ENCODE data around the gene IFT20. TPM values are rescaled to one million over a fixed set of nuclear protein-coding genes. Genes with fewer than 3 reads are reported as not detected.
"Not testable (repeated sequence)": the region's sequence is repeated elsewhere in the genome, so short reads cannot be mapped to it uniquely, and the experiment has no call there.

IFT20 gene
- total and polyA plus RNA-seq, 5 donors from 2014 or later = 36.9 to 55.5 (median 44.1) TPM

DNA sequence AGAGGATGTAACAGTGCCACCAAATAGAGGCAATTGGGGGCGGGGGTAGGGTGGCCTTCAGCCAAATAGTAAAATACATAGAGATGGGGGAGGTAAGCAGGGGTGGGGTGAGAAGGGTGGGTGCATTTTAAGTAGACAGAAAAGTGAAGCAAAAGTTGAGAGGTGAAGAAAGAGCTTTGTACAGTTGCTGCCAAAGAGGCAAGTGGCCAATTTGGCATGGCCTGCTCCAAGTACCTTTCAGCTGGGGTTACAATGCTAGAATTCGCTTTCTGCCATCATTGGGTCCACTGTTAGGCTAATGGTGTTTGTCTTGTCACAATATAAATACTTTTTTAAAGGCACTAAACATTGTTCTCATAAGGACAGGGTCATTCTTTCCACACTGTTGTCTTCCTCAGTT, 21.4 kb downstream of the IFT20 start:
- Mint-ChIP-seq H3K9me3 (peaks cover 0 to 3% (median 0%) of the 10 kb centered on the region in 7 donors), H3K27me3 (peaks cover 21% of the 10 kb centered on the region), H3K36me3 (no peaks in the 10 kb centered on the region), H3K4me3 (no peak overlapping the region), H3K27ac (no peak overlapping the region), H3K4me1 (peaks cover 0 to 10% (median 5%) of the 10 kb centered on the region in 4 donors)
- H3K4me3 ChIP-seq (ENCODE audit: low read depth, low read length) = no peak overlapping the region
- no peaks in the 10 kb centered on the region for H3K9me3 ChIP-seq (ENCODE audit: control insufficient read depth in 2 of 2, low read length in 2 of 2)
- no peak overlapping the region for H3K27ac ChIP-seq (ENCODE audit: insufficient read depth, low read length, poor library complexity, severe bottlenecking)
- no peaks in the 10 kb centered on the region for H3K36me3 ChIP-seq (ENCODE audit: control insufficient read depth, insufficient read depth, low read length)
- ATAC-seq (ENCODE audit: low read depth in 2 of 2) (no peak), DNase-seq (no peak)
- H3K4me1 ChIP-seq (ENCODE audit: control insufficient read depth, insufficient read depth, low read length, poor library complexity, severe bottlenecking) = peaks cover 8% of the 10 kb centered on the region
- no peaks in the 10 kb centered on the region for H3K27me3 ChIP-seq (ENCODE audit: control insufficient read depth, insufficient read depth, low read length)

DNA sequence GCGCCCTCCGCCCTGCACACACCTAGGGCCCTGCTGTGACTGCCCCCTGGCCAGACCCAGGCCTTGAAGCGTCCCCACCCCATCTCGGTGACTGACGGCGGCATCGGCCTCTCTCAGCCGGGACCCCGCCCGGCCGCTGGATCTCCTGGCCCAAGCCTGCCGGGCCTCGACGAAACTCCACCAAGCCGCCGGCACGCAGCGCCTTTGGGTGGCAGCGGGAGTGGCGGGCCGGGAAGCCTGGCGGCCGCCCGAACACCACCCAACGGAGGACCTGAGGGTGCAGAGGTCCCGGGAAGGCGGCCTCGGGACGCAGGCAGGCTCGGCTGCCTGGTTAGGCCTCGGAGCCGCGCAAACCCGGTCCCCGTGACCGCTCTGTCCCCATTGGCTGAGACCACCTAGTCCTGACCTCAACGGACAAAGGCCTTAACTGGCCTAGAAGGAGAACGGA, 28.3 kb downstream of the IFT20 start:
- Histone ChIP-seq H3K4me3 (ENCODE audit: low read depth, low read length) (no peak overlapping the region), H3K4me1 (ENCODE audit: control insufficient read depth, insufficient read depth, low read length, poor library complexity, severe bottlenecking) (no peaks in the 10 kb centered on the region), H3K36me3 (ENCODE audit: control insufficient read depth, insufficient read depth, low read length) (no peaks in the 10 kb centered on the region), H3K27ac (ENCODE audit: insufficient read depth, low read length, poor library complexity, severe bottlenecking) (no peak overlapping the region), H3K9me3 (ENCODE audit: control insufficient read depth in 2 of 2, low read length in 2 of 2) (no peaks in the 10 kb centered on the region), H3K27me3 (ENCODE audit: control insufficient read depth, insufficient read depth, low read length) (peaks cover 17% of the 10 kb centered on the region)
- H3K4me1 Mint-ChIP-seq = no peaks in the 10 kb centered on the region
- peaks cover 56% of the 10 kb centered on the region for H3K27me3 Mint-ChIP-seq
- no peak for ATAC-seq (ENCODE audit: low read depth in 2 of 2)
- peaks cover 0 to 2% (median 0%) of the 10 kb centered on the region in 7 donors for H3K9me3 Mint-ChIP-seq
- no peak for DNase-seq
- no peaks in the 10 kb centered on the region for H3K36me3 Mint-ChIP-seq
- H3K27ac Mint-ChIP-seq = no peak overlapping the region
- H3K4me3 Mint-ChIP-seq = no peak overlapping the region

DNA sequence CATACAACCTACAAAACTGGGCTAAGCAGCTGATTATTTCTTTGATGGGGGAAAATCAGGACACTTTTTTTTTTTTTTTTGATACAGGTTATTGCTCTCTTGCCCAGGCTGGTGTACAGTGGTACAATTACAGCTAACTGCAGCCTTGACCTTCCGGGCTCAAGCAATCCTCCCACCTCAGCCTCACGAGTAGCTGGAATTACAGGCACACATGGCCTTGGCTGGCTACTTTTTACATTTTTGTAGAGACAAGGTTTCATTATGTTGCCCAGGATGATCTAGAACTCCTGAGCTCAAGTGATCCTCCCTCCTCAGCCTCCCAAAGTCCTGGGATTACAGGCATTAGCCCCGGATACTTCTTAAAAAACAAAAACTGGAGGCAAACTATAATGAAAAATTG, 36.8 kb downstream of the IFT20 start:
- Histone ChIP-seq H3K9me3 (ENCODE audit: control insufficient read depth in 2 of 2, low read length in 2 of 2) (no peaks in the 10 kb centered on the region), H3K36me3 (ENCODE audit: control insufficient read depth, insufficient read depth, low read length) (no peaks in the 10 kb centered on the region), H3K4me3 (ENCODE audit: low read depth, low read length) (no peak overlapping the region), H3K27ac (ENCODE audit: insufficient read depth, low read length, poor library complexity, severe bottlenecking) (no peak overlapping the region), H3K27me3 (ENCODE audit: control insufficient read depth, insufficient read depth, low read length) (peaks cover 4% of the 10 kb centered on the region), H3K4me1 (ENCODE audit: control insufficient read depth, insufficient read depth, low read length, poor library complexity, severe bottlenecking) (no peaks in the 10 kb centered on the region)
- no peak overlapping the region for H3K4me3 Mint-ChIP-seq
- no peak overlapping the region for H3K27ac Mint-ChIP-seq
- H3K9me3 Mint-ChIP-seq = peaks cover 0 to 2% (median 0%) of the 10 kb centered on the region in 7 donors
- no peaks in the 10 kb centered on the region for H3K4me1 Mint-ChIP-seq
- H3K36me3 Mint-ChIP-seq = no peaks in the 10 kb centered on the region
- DNase-seq (no peak), ATAC-seq (ENCODE audit: low read depth in 2 of 2) (no peak)
- peaks cover 39% of the 10 kb centered on the region for H3K27me3 Mint-ChIP-seq

DNA sequence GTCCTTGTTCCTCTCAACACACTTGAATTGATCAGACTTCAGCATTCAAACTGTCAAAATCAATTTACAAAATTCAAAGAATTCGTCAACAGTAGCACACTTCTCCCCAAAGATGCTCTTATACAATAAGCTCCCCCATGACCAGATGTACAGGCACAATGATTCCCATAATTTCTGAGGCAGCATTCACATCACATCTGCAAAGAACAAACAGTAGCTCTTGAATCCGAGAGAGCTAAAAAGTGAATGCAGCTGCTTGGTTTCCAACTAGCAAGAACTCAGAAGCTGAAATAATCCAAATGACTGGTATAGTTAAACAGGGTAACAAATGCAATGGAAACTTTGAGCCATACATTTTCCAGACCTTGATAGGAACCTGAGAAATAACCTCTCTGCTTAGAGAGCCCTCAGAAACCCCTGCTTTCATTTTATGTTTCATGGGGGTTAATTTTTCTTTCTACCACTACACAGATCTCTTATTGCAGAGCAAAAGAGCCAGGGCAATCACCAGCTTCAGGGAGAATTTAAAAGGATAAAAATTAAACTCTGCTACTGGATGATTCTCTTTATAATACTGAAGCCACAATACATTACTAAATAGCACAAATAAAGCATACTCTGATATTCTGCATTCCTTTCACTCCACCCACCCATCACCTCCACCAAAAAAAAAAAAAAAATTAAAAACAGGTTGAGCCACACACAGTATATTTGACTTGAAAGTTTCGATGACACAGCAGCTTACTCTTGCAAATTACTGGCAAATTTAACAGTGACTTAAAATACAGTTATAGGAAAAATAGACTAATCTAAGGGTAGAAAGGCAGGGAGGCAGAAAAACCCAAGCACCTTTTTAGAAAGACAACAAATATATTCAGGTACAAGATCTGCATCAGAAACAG, 39.3 kb downstream of the IFT20 start:
- Mint-ChIP-seq H3K27ac (no peak overlapping the region), H3K4me3 (no peak overlapping the region), H3K4me1 (no peaks in the 10 kb centered on the region), H3K36me3 (no peaks in the 10 kb centered on the region), H3K9me3 (peaks cover 0 to 2% (median 0%) of the 10 kb centered on the region in 7 donors), H3K27me3 (peaks cover 54% of the 10 kb centered on the region)
- Histone ChIP-seq H3K27me3 (ENCODE audit: control insufficient read depth, insufficient read depth, low read length) (peaks cover 8% of the 10 kb centered on the region), H3K27ac (ENCODE audit: insufficient read depth, low read length, poor library complexity, severe bottlenecking) (no peak overlapping the region), H3K4me3 (ENCODE audit: low read depth, low read length) (no peak overlapping the region), H3K36me3 (ENCODE audit: control insufficient read depth, insufficient read depth, low read length) (no peaks in the 10 kb centered on the region), H3K4me1 (ENCODE audit: control insufficient read depth, insufficient read depth, low read length, poor library complexity, severe bottlenecking) (no peaks in the 10 kb centered on the region), H3K9me3 (ENCODE audit: control insufficient read depth in 2 of 2, low read length in 2 of 2) (no peaks in the 10 kb centered on the region)
- DNase-seq (no peak), ATAC-seq (ENCODE audit: low read depth in 2 of 2) (no peak)

DNA sequence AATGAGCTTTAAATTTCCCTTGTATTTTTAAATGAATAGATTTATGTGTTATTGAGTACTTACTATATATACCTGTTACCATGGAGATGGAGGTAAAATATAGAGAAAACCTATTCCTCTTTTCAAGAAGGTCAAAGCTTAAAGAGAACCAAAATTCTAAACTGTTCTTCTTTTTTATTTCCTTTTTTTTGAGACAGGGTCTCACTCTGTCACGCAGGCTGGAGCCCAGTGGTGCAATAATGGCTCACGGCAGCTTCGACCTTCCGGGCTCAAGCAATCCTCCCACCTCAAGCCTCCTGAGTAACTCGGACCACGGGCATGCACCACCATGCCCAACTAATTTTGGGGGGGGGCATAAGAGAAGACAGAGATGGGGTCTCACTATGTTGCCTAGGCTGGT, 41.3 kb downstream of the IFT20 start:
- Histone ChIP-seq H3K4me1 (ENCODE audit: control insufficient read depth, insufficient read depth, low read length, poor library complexity, severe bottlenecking) (no peaks in the 10 kb centered on the region), H3K9me3 (ENCODE audit: control insufficient read depth in 2 of 2, low read length in 2 of 2) (no peaks in the 10 kb centered on the region), H3K27ac (ENCODE audit: insufficient read depth, low read length, poor library complexity, severe bottlenecking) (no peak overlapping the region), H3K27me3 (ENCODE audit: control insufficient read depth, insufficient read depth, low read length) (peaks cover 8% of the 10 kb centered on the region), H3K4me3 (ENCODE audit: low read depth, low read length) (no peak overlapping the region), H3K36me3 (ENCODE audit: control insufficient read depth, insufficient read depth, low read length) (no peaks in the 10 kb centered on the region)
- H3K36me3 Mint-ChIP-seq = no peaks in the 10 kb centered on the region
- H3K4me3 Mint-ChIP-seq = no peak overlapping the region
- H3K4me1 Mint-ChIP-seq = no peaks in the 10 kb centered on the region
- peaks cover 54% of the 10 kb centered on the region for H3K27me3 Mint-ChIP-seq
- no peak overlapping the region for H3K27ac Mint-ChIP-seq
- ATAC-seq (ENCODE audit: low read depth in 2 of 2) (no peak), DNase-seq (no peak)
- peaks cover 0 to 1% (median 0%) of the 10 kb centered on the region in 7 donors for H3K9me3 Mint-ChIP-seq

DNA sequence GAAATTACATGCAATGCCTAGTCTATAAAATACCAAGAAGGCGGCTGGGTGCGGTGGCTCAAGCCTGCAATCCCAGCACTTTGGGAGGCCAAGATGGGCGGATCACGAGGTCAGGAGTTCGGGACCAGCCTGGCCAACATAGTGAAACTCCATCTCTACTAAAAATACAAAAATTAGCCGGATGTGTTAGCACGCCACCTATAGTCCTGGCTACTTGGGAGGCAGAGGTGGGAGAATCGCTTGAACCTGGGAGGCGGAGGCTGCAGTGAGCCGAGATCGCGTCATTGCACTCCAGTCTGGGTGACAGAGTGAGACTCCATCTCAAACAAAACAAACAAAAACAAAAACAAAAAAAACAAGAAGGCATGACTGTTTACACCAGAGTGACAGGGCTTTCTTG, 42.4 kb downstream of the IFT20 start:
- not testable (repeated sequence) for H3K4me1 Mint-ChIP-seq; H3K36me3 Mint-ChIP-seq; ATAC-seq (ENCODE audit: low read depth in 2 of 2); DNase-seq; H3K27ac Mint-ChIP-seq; H3K9me3 Mint-ChIP-seq; H3K4me3 ChIP-seq (ENCODE audit: low read depth, low read length); H3K4me3 Mint-ChIP-seq; H3K4me1 ChIP-seq (ENCODE audit: control insufficient read depth, insufficient read depth, low read length, poor library complexity, severe bottlenecking); H3K36me3 ChIP-seq (ENCODE audit: control insufficient read depth, insufficient read depth, low read length); H3K9me3 ChIP-seq (ENCODE audit: control insufficient read depth in 2 of 2, low read length in 2 of 2); H3K27me3 ChIP-seq (ENCODE audit: control insufficient read depth, insufficient read depth, low read length); H3K27ac ChIP-seq (ENCODE audit: insufficient read depth, low read length, poor library complexity, severe bottlenecking)
- H3K27me3 Mint-ChIP-seq = peaks cover 57% of the 10 kb centered on the region

DNA sequence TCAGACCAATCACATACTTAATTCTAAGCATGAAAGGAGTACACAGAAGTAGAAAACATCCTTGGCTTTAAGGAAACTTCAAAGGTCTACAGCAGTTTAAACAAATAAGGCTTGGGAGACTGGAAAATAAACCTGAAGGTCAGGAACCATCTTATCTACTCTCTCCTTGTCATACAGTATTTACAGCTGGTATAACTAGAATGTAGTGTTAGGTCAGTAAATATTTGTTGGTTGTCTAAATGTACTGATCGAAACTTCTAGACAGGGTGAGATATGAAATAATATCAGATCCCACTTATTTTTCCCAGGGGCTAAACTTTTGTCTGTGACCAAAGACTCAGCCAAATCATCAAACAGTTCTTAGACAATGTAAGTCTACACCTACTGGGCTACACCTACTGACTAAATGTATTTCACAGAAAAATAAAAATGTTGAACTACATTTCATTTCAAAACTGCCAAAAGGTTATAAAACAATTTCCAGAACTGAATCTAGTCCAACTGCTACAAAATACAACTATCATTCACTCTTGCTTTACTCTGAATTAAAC, 43.4 kb downstream of the IFT20 start:
- DNase-seq = no peak
- H3K4me3 ChIP-seq (ENCODE audit: low read depth, low read length) = no peak overlapping the region

DNA sequence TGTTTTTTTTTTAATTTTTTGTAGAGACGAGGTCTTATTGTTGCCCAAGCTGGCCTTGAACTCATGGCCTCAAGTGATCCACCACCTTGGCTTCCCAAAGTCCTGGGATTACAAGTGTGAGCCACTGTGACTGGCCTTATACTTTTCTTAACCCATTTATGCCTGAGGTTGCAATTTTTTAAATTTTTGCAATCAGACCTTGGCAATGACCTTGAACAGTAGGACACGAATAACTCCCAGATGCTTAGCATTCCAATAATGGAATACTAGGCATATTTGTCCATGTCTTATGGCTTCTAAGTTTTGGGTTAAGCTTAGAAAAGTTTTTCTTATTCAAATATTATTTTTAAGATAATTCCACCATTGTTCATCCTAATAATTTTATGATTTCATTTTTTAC, 44.6 kb downstream of the IFT20 start:
- Mint-ChIP-seq H3K9me3 (no peaks in the 10 kb centered on the region), H3K4me3 (no peak overlapping the region), H3K27ac (no peak overlapping the region), H3K4me1 (no peaks in the 10 kb centered on the region), H3K27me3 (peaks cover 56% of the 10 kb centered on the region), H3K36me3 (no peaks in the 10 kb centered on the region)
- no peak overlapping the region for H3K4me3 ChIP-seq (ENCODE audit: low read depth, low read length)
- no peak for ATAC-seq (ENCODE audit: low read depth in 2 of 2)
- H3K36me3 ChIP-seq (ENCODE audit: control insufficient read depth, insufficient read depth, low read length) = no peaks in the 10 kb centered on the region
- no peak for DNase-seq
- H3K27me3 ChIP-seq (ENCODE audit: control insufficient read depth, insufficient read depth, low read length) = peaks cover 7% of the 10 kb centered on the region
- no peaks in the 10 kb centered on the region for H3K4me1 ChIP-seq (ENCODE audit: control insufficient read depth, insufficient read depth, low read length, poor library complexity, severe bottlenecking)
- H3K27ac ChIP-seq (ENCODE audit: insufficient read depth, low read length, poor library complexity, severe bottlenecking) = no peak overlapping the region
- no peaks in the 10 kb centered on the region for H3K9me3 ChIP-seq (ENCODE audit: control insufficient read depth in 2 of 2, low read length in 2 of 2)

More for the DNA sequence above, 43.4 kb downstream of the IFT20 start:
- no peaks in the 10 kb centered on the region for H3K4me1 ChIP-seq (ENCODE audit: control insufficient read depth, insufficient read depth, low read length, poor library complexity, severe bottlenecking)
- no peaks in the 10 kb centered on the region for H3K9me3 Mint-ChIP-seq
- H3K27me3 Mint-ChIP-seq = peaks cover 56% of the 10 kb centered on the region
- H3K27ac ChIP-seq (ENCODE audit: insufficient read depth, low read length, poor library complexity, severe bottlenecking) = no peak overlapping the region
- no peak for ATAC-seq (ENCODE audit: low read depth in 2 of 2)
- no peaks in the 10 kb centered on the region for H3K36me3 Mint-ChIP-seq
- H3K9me3 ChIP-seq (ENCODE audit: control insufficient read depth in 2 of 2, low read length in 2 of 2) = no peaks in the 10 kb centered on the region
- peaks cover 8% of the 10 kb centered on the region for H3K27me3 ChIP-seq (ENCODE audit: control insufficient read depth, insufficient read depth, low read length)
- H3K36me3 ChIP-seq (ENCODE audit: control insufficient read depth, insufficient read depth, low read length) = no peaks in the 10 kb centered on the region
- H3K4me3 Mint-ChIP-seq = no peak overlapping the region
- H3K27ac Mint-ChIP-seq = no peak overlapping the region
- H3K4me1 Mint-ChIP-seq = no peaks in the 10 kb centered on the region

Measured in CD4-positive, CD25-positive, alpha-beta regulatory T cell (primary cell).